Neural cell (in vitro differentiated cells): ENCODE data around the gene MIA2. TPM values are rescaled to one million over a fixed set of nuclear protein-coding genes. Genes with fewer than 3 reads are reported as not detected.

Experiments used
- H2AFZ ChIP-seq: fragments of 200-600, 300-800 bp; sonication (generic), shearing (Covaris generic); 2 replicates; pipeline ENCODE4 v1.6.0; 2014; ENCODE audit warnings: low read depth, mild to moderate bottlenecking, antibody characterized with exemption, low read length, moderate library complexity
- H3F3A ChIP-seq: fragments of 200-600 bp; shearing (Covaris generic); 2 replicates; pipeline ENCODE4 v1.6.1; 2016; ENCODE audit warnings: mild to moderate bottlenecking, moderate library complexity, mixed read lengths, antibody characterized with exemption, low read length; ENCODE audit not compliant: insufficient read depth, poor library complexity, severe bottlenecking
- H3K27ac ChIP-seq: fragments of 200-600, 300-800 bp; sonication (generic), shearing (Covaris generic); 2 replicates; pipeline ENCODE4 v1.5.1; 2014; ENCODE audit warnings: mild to moderate bottlenecking, low read length, moderate library complexity
- H3K27me3 ChIP-seq: fragments of 300-800, 200-600 bp; sonication (generic), shearing (Covaris generic); 2 replicates; pipeline ENCODE4 v1.6.0; 2014; ENCODE audit warnings: mild to moderate bottlenecking, low read depth, low read length, moderate library complexity; ENCODE audit not compliant: insufficient read depth
- H3K36me3 ChIP-seq: fragments of 300-800, 200-600 bp; sonication (generic), shearing (Covaris generic); 2 replicates; pipeline ENCODE4 v1.5.1; 2014; ENCODE audit warnings: mild to moderate bottlenecking, antibody characterized with exemption, low read length, moderate library complexity; ENCODE audit not compliant: insufficient read depth
- H3K4me2 ChIP-seq: fragments of 300-800, 200-600 bp; sonication (generic), shearing (Covaris generic); 2 replicates; pipeline ENCODE4 v1.6.0; 2014; ENCODE audit warnings: mild to moderate bottlenecking, low read length
- H3K4me3 ChIP-seq: fragments of 300-800, 200-600 bp; sonication (generic), shearing (Covaris generic); 2 replicates; pipeline ENCODE4 v1.5.1; 2014; ENCODE audit warnings: mild to moderate bottlenecking, low read length, moderate library complexity
- H3K79me2 ChIP-seq: fragments of 200-600 bp; shearing (Covaris generic); replicated peaks from 2 replicates; pipeline ENCODE4 v1.6.0; 2014; ENCODE audit warnings: mild to moderate bottlenecking, low read length, moderate library complexity; ENCODE audit not compliant: insufficient read depth
- H3K9ac ChIP-seq: fragments of 300-800, 200-600 bp; sonication (generic), shearing (Covaris generic); 2 replicates; pipeline ENCODE4 v1.6.1; 2016; ENCODE audit warnings: mild to moderate bottlenecking, low read length, mixed read lengths
- H3K9me2 ChIP-seq: fragments of 200-600 bp; shearing (Covaris generic); 2 replicates; pipeline ENCODE4 v1.6.1; 2016; ENCODE audit warnings: mild to moderate bottlenecking, low read length, mixed read lengths; ENCODE audit not compliant: insufficient read depth
- H3K9me3 ChIP-seq: fragments of 200-600, 300-800 bp; sonication (generic), shearing (Covaris generic); 2 replicates; pipeline ENCODE4 v1.6.1; 2016; ENCODE audit warnings: mild to moderate bottlenecking, mixed run types, low read length, moderate library complexity, mixed read lengths
- H4K20me1 ChIP-seq: fragments of 200-600 bp; shearing (Covaris generic); 2 replicates; pipeline ENCODE4 v1.6.1; 2016; ENCODE audit warnings: mild to moderate bottlenecking, mixed run types; ENCODE audit not compliant: insufficient read depth
- EP300 ChIP-seq: fragments of 450-650 bp; conservative IDR thresholded peaks from 2 replicates; pipeline ENCODE4 v1.6.1; 2014; ENCODE audit warnings: antibody characterized with exemption, mild to moderate bottlenecking, moderate library complexity; ENCODE audit not compliant: poor library complexity, severe bottlenecking
- EZH2 ChIP-seq: fragments of 200-600, 300-800 bp; shearing (Covaris generic), sonication (generic); IDR thresholded peaks from 2 replicates; pipeline ENCODE4 v1.6.1; 2014; ENCODE audit warnings: antibody characterized with exemption, low read length, borderline replicate concordance, mild to moderate bottlenecking; ENCODE audit not compliant: insufficient read depth, poor library complexity, severe bottlenecking
- MXI1 ChIP-seq: fragments of 450-650 bp; conservative IDR thresholded peaks from 2 replicates; pipeline ENCODE4 v1.6.1; 2014; ENCODE audit warnings: antibody characterized with exemption, mild to moderate bottlenecking; ENCODE audit not compliant: poor library complexity, severe bottlenecking
- POLR2AphosphoS5 ChIP-seq: IDR thresholded peaks from 2 replicates; pipeline ENCODE4 v1.6.1; 2012
- RAD21 ChIP-seq: fragments of 450-650 bp; conservative IDR thresholded peaks from 2 replicates; pipeline ENCODE4 v1.6.1; 2014; ENCODE audit warnings: antibody characterized with exemption, mild to moderate bottlenecking, moderate library complexity
- SMC3 ChIP-seq: fragments of 450-650 bp; conservative IDR thresholded peaks from 2 replicates; pipeline ENCODE4 v1.6.1; 2014; ENCODE audit warnings: antibody characterized with exemption, mild to moderate bottlenecking, moderate library complexity; ENCODE audit not compliant: poor library complexity
- TAF1 ChIP-seq: IDR thresholded peaks from 2 replicates; pipeline ENCODE4 v1.6.1; 2012; ENCODE audit warnings: low read depth
- polyA plus RNA-seq: library from polyadenylated mRNA; depleted of rRNA; stranded (reverse); fragments of >200 nt; gene quantifications from 2 replicates; pipeline ENCODE4 v1.2.3, GENCODE V29; 2014
- TF ChIP-seq, protein P1 (sequence below): fragments of 450-650 bp; IDR thresholded peaks from 2 replicates; pipeline ENCODE4 v1.5.1; 2014; ENCODE audit warnings: antibody characterized with exemption, mild to moderate bottlenecking, moderate library complexity; ENCODE audit not compliant: poor library complexity, severe bottlenecking
- TF ChIP-seq, protein P2 (sequence below): IDR thresholded peaks from 2 replicates; pipeline ENCODE4 v1.6.1; 2012; ENCODE audit warnings: borderline replicate concordance

MIA2 gene
- polyA plus RNA-seq, 1 donor from 2014 or later: 17.7 TPM

DNA sequence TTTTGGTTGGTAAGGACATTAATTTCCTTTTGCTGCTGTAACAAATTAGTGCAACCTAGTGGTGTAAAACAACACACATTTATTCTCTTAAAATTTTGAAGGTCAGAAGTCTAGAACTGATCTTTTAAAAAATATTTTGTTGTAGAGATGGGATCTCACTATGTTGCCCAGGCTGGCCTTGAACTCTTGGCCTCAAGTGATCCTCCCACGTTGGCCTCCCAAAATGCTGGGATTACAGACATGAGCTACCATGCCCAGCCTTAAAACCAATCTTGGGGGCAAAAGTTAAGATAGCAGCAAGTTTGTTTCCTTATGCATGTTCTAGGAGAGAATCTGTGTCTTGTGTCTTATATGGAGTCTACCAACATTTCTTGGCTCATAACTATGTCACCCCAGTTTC, 55.8 kb downstream of the MIA2 start:
- Histone ChIP-seq H3F3A (no peaks in the 10 kb centered on the region), H3K4me3 (no peak overlapping the region)
- TF ChIP-seq POLR2AphosphoS5: no peak
- TF ChIP-seq TAF1: no peak
- TF ChIP-seq EZH2: no peak
- no peak for TF ChIP-seq MXI1
- TF ChIP-seq EP300: no peak
- no peak for TF ChIP-seq RAD21
- TF ChIP-seq, protein P1, sequence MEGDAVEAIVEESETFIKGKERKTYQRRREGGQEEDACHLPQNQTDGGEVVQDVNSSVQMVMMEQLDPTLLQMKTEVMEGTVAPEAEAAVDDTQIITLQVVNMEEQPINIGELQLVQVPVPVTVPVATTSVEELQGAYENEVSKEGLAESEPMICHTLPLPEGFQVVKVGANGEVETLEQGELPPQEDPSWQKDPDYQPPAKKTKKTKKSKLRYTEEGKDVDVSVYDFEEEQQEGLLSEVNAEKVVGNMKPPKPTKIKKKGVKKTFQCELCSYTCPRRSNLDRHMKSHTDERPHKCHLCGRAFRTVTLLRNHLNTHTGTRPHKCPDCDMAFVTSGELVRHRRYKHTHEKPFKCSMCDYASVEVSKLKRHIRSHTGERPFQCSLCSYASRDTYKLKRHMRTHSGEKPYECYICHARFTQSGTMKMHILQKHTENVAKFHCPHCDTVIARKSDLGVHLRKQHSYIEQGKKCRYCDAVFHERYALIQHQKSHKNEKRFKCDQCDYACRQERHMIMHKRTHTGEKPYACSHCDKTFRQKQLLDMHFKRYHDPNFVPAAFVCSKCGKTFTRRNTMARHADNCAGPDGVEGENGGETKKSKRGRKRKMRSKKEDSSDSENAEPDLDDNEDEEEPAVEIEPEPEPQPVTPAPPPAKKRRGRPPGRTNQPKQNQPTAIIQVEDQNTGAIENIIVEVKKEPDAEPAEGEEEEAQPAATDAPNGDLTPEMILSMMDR: no peak
- TF ChIP-seq, protein P2, sequence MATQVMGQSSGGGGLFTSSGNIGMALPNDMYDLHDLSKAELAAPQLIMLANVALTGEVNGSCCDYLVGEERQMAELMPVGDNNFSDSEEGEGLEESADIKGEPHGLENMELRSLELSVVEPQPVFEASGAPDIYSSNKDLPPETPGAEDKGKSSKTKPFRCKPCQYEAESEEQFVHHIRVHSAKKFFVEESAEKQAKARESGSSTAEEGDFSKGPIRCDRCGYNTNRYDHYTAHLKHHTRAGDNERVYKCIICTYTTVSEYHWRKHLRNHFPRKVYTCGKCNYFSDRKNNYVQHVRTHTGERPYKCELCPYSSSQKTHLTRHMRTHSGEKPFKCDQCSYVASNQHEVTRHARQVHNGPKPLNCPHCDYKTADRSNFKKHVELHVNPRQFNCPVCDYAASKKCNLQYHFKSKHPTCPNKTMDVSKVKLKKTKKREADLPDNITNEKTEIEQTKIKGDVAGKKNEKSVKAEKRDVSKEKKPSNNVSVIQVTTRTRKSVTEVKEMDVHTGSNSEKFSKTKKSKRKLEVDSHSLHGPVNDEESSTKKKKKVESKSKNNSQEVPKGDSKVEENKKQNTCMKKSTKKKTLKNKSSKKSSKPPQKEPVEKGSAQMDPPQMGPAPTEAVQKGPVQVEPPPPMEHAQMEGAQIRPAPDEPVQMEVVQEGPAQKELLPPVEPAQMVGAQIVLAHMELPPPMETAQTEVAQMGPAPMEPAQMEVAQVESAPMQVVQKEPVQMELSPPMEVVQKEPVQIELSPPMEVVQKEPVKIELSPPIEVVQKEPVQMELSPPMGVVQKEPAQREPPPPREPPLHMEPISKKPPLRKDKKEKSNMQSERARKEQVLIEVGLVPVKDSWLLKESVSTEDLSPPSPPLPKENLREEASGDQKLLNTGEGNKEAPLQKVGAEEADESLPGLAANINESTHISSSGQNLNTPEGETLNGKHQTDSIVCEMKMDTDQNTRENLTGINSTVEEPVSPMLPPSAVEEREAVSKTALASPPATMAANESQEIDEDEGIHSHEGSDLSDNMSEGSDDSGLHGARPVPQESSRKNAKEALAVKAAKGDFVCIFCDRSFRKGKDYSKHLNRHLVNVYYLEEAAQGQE: no peak
- no peak for TF ChIP-seq SMC3

GRCh38 chr14:39291701-39292100, 58.0 kb downstream of the MIA2 start:
- Histone ChIP-seq H3K27me3 (no peaks in the 10 kb centered on the region), H3K36me3 (peaks cover 6% of the 10 kb centered on the region), H3K79me2 (no peaks in the 10 kb centered on the region), H3K4me3 (no peak overlapping the region), H3K9ac (no peak overlapping the region), H4K20me1 (no peaks in the 10 kb centered on the region), H3K27ac (no peak overlapping the region), H3K4me2 (no peak overlapping the region), H2AFZ (no peak overlapping the region), H3K9me2 (no peaks in the 10 kb centered on the region), H3K9me3 (peaks cover 2% of the 10 kb centered on the region), H3F3A (no peaks in the 10 kb centered on the region)
- TF ChIP-seq SMC3 (no peak), TAF1 (no peak), RAD21 (no peak), EZH2 (no peak), EP300 (no peak), MXI1 (no peak), POLR2AphosphoS5 (no peak)
- TF ChIP-seq, protein P1: no peak
- TF ChIP-seq, protein P2: no peak

More for the DNA sequence above, 55.8 kb downstream of the MIA2 start:
- Histone ChIP-seq H3K27me3 (no peaks in the 10 kb centered on the region), H3K9ac (no peak overlapping the region), H3K79me2 (no peaks in the 10 kb centered on the region), H3K27ac (no peak overlapping the region), H2AFZ (no peak overlapping the region), H3K9me3 (peaks cover 2% of the 10 kb centered on the region), H3K4me2 (no peak overlapping the region), H4K20me1 (no peaks in the 10 kb centered on the region), H3K36me3 (peaks cover 6% of the 10 kb centered on the region), H3K9me2 (no peaks in the 10 kb centered on the region)
